ENCODE data around the gene SERPINH1. TPM values are rescaled to one million over a fixed set of nuclear protein-coding genes. Genes with fewer than 3 reads are reported as not detected.

Gene SERPINH1
- polyA plus RNA-seq, 1 donor from 2014 or later: 1.8 TPM

DNA sequence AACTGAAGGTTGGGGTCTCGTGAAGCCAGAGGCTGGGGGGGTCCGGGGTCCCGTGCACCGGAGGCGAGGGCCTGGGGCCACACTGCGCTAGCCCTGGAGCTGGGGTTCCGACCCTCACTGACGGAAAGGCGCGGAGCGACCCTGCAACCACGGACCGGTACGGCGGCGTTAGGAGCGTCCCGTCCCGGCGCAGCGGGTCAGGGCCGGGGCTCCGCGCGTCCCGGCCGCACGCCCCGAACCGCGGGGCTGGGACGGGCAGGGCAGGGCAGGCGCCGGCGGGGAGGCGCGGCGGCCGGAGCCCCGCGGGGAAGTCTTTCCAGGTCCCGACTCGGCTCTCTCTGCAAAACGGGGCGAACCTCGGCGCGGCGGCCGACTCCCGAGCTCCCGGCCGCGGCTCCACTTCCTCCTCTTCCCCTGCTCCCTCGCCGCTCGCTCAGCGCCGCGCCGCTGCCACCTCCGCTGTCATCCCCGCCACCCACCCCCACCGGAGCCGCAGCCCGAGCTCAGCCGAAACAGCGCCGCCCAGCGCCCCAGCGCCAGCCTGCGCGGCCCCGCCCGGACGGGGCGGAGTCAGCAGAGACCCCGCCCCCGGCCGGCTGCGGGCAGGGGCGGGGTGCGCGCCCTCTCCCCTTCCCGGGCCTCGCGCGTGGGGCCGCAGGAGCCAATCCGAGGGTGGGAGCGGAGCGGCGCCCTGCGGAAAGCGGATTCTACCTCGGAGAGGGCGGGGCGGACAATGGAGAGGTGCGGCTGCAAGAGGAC lies 36.4 kb upstream of the SERPINH1 start, which contains the start of gene GDPD5:
Gene GDPD5 (minus strand): TSS at position 509 of the 759 bp plus-strand sequence. CDS start 48,206 bp downstream, outside the sequence.
- H3K4me3 Mint-ChIP-seq: peak within 1 kb of the TSS; percentile 85 to 98 (median 94)
- H3K4me1 Mint-ChIP-seq: peaks cover 17 to 38% (median 29%) of the 10 kb centered on the region in 3 donors
- H3K36me3 Mint-ChIP-seq: no peaks in the 10 kb centered on the region
- peaks cover 4% of the 10 kb centered on the region for H3K27me3 Mint-ChIP-seq
- no peaks in the 10 kb centered on the region for H3K9me3 Mint-ChIP-seq
- peak within 1 kb of the TSS in 2 of 3 donors; percentile 71 to 77 for H3K27ac Mint-ChIP-seq

DNA sequence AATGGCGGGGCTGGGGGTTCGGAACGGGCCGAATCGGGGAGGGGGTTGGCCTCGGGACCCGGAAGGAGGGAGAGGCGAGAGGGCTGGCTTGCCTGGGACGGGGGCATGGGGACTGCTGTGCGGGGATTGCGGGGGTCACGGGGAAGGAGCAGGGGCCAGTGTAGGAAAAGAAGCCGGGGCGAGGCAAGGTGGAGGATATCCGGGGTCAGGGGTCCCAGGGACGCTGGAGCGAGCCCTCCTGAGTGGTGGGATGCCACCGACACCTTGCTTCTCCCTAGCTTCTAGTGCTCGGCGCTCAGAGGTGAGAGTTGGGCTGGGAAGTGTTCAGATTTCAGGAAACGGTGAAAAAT lies 35.9 kb upstream of the SERPINH1 start:
- peaks cover 4% of the 10 kb centered on the region for H3K27me3 Mint-ChIP-seq
- H3K4me1 Mint-ChIP-seq: peaks cover 17 to 34% (median 29%) of the 10 kb centered on the region in 3 donors
- peak overlapping the region; percentile 74 to 93 (median 84) for H3K4me3 Mint-ChIP-seq
- H3K9me3 Mint-ChIP-seq: no peaks in the 10 kb centered on the region
- H3K36me3 Mint-ChIP-seq: no peaks in the 10 kb centered on the region
- H3K27ac Mint-ChIP-seq: no peak overlapping the region

DNA sequence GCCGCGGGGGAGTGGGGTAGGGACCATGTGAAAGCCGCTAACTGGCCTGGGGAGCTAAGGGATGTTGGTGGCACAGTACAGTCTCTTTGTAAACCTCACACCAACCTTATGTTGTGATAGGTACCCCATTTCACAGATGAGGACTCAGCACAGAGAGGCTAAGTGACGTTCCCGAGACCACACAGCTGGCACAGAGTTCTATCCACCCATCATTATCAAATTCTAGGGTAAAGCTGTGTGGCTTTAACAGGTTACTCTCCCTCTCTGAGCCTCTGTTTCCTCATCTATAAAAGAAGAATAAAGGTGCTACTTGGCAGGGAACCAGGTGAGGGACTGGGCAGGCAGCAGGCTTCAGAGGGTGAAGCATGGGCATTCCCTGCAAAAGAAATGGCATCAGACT lies 34.9 kb upstream of the SERPINH1 start:
- peaks cover 19 to 34% (median 29%) of the 10 kb centered on the region in 3 donors for H3K4me1 Mint-ChIP-seq

DNA sequence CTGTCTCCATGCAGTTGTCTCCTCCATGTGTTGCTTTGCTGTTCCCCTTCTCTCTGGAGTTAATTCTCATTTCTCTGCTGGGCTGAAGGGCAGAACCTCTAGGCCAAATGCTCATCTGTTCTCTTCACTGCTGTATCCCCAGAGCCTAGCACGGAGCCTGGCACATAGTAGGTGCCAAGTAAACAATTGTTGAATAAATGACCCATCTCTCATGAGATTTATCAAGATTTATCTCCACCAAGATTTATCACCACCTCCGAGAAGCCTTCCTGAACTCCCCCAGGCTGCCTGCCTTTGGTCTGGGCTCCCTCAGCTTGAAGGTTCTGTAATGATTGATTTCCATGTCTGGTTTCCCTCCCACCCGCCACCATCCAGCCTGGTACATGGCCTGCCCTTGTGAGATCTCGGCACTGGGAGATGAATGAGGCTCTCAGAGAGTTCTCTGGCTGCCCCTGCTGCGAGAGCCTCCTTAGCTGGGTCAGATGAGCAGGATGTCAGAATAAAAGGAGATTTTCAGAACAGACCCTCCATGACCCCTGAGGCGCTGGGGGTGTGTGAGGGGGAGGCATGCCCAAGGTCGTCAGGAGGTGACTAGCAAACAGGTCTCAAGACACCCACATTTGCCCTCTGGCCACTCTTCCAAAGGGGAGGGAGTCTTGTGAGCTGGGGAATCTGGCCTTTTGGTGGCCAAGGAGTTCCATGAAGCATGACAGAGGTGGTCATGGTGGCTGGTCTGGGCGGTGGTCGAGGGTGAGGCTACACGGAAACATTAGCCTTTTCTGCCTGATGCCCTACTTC lies 33.9 kb upstream of the SERPINH1 start:
- Mint-ChIP-seq H3K9me3 (no peaks in the 10 kb centered on the region), H3K36me3 (no peaks in the 10 kb centered on the region), H3K27me3 (peaks cover 7% of the 10 kb centered on the region), H3K4me1 (peaks cover 20 to 31% (median 29%) of the 10 kb centered on the region in 3 donors), H3K4me3 (peak overlapping the region; percentile 16 to 74 (median 68)), H3K27ac (peak overlapping the region in 1 of 3 donors; percentile 7)

More for the DNA sequence above, 34.9 kb upstream of the SERPINH1 start:
- Mint-ChIP-seq H3K36me3 (no peaks in the 10 kb centered on the region), H3K27ac (peak overlapping the region in 1 of 3 donors; percentile 18), H3K4me3 (peak overlapping the region; percentile 74 to 86 (median 79)), H3K27me3 (peaks cover 4% of the 10 kb centered on the region), H3K9me3 (no peaks in the 10 kb centered on the region)

DNA sequence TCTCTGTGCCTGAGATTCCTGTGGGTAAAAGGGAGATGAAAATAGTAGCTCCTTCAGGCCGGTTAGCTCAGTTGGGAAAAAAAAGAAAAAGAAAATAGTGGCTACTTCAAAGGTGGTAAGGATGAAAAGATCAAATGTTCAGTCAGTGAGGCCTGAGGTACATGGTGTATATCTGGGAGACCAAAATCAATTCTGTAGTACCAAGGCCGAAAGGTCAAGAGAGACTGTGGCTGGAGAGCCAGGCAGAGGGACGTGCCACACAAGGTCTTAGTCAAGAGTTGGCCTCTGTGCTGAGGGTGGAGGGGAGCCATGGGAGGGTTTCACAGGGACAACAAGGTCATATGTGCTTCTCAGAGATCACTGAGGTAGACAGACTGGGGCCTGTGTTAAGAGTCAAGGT lies 31.5 kb upstream of the SERPINH1 start:
- peaks cover 5 to 19% (median 18%) of the 10 kb centered on the region in 3 donors for H3K4me1 Mint-ChIP-seq
- no peaks in the 10 kb centered on the region for H3K36me3 Mint-ChIP-seq

DNA sequence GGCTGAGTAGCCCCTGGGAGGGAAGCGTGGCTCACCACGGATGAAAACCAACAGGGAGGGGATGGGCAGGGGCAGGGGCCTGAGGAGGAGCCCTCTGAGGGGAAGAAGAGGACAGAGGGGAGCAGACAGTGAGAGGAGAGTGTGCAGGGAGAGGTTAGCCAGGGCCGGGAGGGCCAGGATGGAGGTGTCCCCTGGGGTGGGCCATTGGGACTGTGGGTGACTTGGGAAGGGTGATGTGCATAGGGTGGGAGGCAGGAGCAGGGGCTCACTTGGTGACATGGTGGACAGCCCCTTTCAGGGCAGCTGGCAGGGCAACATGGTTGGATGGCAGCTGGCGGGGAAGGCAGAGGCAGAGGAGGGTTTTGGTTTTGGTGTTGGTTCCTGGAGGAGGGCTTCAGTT lies 30.7 kb upstream of the SERPINH1 start:
- no peak overlapping the region for H3K4me3 Mint-ChIP-seq
- no peaks in the 10 kb centered on the region for H3K9me3 Mint-ChIP-seq
- H3K27ac Mint-ChIP-seq: peak overlapping the region in 1 of 3 donors; percentile 60
- H3K27me3 Mint-ChIP-seq: peaks cover 6% of the 10 kb centered on the region
- H3K36me3 Mint-ChIP-seq: no peaks in the 10 kb centered on the region
- H3K4me1 Mint-ChIP-seq: peaks cover 5 to 19% (median 16%) of the 10 kb centered on the region in 3 donors

More for the DNA sequence above, 31.5 kb upstream of the SERPINH1 start:
- Mint-ChIP-seq H3K9me3 (no peaks in the 10 kb centered on the region), H3K27ac (peak overlapping the region in 1 of 3 donors; percentile 26), H3K4me3 (peak overlapping the region in 2 of 4 donors; percentile 44 to 53), H3K27me3 (peaks cover 5% of the 10 kb centered on the region)

DNA sequence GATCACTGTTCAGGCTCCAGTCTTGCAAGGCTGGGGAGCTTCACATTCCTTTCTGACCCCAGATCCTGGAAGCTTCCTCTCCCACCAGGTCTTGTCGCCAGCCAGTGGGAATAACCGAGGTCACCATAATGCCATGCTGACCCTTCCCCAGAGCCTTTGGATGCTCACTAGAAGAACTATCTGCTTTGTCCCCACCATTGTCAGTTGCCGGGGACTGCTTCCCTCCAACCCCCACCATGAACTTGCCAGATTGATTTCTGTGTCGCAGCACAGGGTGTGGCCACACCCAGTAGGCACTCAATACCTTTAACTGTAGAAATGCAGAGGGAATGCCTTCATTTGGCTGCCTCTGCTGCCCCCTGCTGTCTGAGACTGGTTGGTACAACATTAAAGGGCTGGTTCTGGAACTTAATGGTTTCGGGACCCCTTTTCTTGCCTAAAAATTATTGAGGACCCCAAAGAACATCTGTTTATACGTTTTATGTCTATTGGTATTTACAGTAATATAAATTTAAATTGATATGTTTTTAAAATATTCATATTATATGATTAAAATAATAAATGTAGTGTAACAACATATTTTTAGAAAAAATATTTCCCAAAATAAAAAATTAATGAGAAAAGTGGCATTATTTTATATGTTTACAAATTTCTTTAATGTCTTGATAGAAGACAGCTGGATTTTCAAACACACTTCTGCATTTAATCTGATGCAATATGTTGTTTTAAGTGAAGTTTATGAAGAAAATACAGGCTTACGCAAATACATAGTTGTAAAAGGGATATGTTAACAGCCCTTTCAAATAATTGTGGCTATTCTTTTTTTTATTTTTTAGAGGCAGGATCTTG lies 29.6 kb upstream of the SERPINH1 start:
- peaks cover 4% of the 10 kb centered on the region for H3K36me3 Mint-ChIP-seq
- H3K4me3 Mint-ChIP-seq: peak overlapping the region in 3 of 4 donors; percentile 18 to 72 (median 25)
- H3K4me1 Mint-ChIP-seq: peaks cover 13 to 23% (median 20%) of the 10 kb centered on the region in 3 donors
- no peak overlapping the region for H3K27ac Mint-ChIP-seq
- peaks cover 12% of the 10 kb centered on the region for H3K27me3 Mint-ChIP-seq
- H3K9me3 Mint-ChIP-seq: no peaks in the 10 kb centered on the region

DNA sequence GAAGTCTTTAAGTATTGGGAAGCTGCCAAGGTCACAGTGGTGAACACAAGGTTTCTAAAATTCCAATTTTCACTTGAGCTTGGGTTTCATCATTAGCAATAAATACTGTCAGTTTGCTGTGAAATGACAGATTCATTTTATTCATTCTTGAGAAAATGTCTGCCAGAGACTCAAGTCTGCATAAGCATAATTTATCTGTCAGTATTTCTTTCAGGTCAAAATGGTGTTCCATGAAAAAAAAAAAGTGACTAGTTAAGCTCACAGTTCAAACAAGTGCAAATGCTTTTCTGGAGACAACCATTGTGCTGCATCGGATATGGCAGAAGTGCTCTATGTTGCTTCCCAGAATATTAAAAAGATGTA lies 28.2 kb upstream of the SERPINH1 start:
- no peaks in the 10 kb centered on the region for H3K9me3 Mint-ChIP-seq
- no peak overlapping the region for H3K27ac Mint-ChIP-seq
- peaks cover 16% of the 10 kb centered on the region for H3K27me3 Mint-ChIP-seq
- no peak overlapping the region for H3K4me3 Mint-ChIP-seq
- peaks cover 4% of the 10 kb centered on the region for H3K36me3 Mint-ChIP-seq
- peaks cover 17 to 32% (median 30%) of the 10 kb centered on the region in 3 donors for H3K4me1 Mint-ChIP-seq

DNA sequence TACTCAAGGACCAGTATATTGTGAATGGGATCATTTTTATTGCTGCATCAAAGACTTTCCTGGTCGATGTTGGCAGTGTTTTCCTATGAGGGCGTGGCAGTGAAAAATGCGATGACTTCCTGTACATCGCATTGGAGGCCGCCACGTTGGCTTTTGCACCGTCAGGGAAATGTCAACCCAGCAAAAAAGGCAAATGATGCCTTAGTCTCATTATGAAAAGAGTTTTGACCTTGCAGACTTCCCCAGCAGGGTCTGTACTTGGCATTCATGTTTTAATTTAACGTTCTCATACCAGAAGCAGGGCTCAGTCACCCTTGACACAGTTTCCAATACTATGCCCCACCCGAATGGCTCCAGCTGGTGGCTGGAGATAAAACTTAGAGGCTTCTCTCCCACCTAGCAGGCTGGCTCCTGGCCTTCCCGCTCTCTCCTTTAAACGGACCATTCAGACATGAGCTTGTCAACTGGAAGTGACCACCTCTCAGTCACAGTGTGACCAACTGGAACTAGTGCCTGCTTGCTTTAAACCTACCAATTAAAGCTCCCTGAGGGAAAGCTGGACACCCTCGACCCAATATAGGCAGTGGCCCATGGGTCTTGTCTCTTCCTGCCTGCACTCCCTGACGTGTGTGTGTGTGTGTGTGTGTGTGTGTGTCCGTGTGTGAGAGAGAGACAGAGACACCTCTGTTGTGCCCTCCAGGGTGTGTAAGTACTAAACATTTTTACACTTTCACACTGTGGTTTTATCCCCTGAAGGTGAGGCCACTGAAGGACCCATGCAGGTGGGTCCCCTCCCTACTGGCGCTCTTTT lies 27.6 kb upstream of the SERPINH1 start:
- peak overlapping the region in 1 of 4 donors; percentile 4 for H3K4me3 Mint-ChIP-seq
- peaks cover 4% of the 10 kb centered on the region for H3K36me3 Mint-ChIP-seq
- peaks cover 17 to 32% (median 27%) of the 10 kb centered on the region in 3 donors for H3K4me1 Mint-ChIP-seq
- H3K27me3 Mint-ChIP-seq: peaks cover 16% of the 10 kb centered on the region
- H3K27ac Mint-ChIP-seq: no peak overlapping the region
- no peaks in the 10 kb centered on the region for H3K9me3 Mint-ChIP-seq

DNA sequence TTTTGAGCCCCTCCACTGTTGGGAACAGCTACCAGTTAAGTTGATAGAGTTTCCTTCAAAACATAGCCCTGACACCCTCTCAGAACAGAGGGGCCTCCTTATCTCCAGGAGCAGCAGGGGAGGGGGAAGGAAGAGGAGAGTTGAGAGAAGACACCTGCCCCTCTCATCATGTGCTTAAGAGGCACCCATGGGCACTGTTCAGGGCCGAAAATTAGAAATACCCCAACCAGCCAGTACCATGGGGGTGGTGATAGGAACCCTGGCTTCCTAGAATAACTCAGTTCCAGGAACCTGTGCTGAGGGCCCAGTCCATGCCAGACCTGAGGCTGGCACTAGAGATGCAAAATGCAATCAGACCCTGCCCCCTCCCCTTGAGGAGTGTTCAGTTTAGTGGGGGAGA lies 27.0 kb upstream of the SERPINH1 start:
- Mint-ChIP-seq H3K4me3 (peak overlapping the region in 1 of 4 donors; percentile 73), H3K4me1 (peaks cover 17 to 32% (median 27%) of the 10 kb centered on the region in 3 donors), H3K27me3 (peaks cover 18% of the 10 kb centered on the region)

DNA sequence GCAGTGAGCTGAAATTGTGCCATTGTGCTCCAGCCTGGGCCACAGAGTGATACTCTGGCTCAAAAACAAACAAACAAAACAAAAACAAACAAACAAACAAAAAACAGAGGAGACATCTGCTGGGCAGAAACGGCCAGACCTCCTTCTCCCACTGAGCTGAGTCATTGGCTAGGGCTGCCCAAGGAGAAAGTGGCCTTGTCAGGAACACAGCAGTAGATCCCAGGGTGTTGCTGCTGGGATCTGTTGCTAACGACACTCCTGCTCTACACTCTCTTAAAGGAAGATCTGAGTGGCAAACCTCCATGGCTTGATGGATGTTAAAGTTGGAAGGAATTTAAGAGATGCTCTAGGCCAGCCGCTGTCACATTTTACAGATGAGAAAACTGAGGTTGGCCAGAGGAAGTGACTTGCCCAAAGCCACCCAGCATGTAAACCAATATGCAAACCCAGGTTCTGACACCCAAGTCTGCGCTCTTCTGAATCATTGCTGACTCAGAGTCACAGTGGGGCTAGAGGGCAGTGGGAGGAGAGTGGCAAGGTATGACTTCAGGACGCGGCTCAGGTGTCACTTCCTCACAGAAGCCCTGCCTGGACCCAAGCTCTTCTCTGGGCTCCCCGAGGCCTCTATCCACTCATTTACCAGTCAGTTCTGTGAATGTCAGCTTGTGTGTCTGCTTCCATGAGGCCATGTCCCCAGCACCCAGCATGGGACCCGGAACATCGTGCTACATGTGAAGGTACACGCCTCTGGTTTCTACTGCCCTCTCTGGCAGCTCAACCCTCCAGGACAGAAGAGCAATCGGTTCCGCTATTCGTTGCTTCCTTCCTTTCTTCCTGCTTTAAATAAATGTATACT lies 25.0 kb upstream of the SERPINH1 start:
- Mint-ChIP-seq H3K36me3 (peaks cover 6% of the 10 kb centered on the region), H3K9me3 (no peaks in the 10 kb centered on the region), H3K4me3 (peak overlapping the region; percentile 21 to 88 (median 60)), H3K27ac (peak overlapping the region; percentile 20 to 78 (median 69)), H3K4me1 (peaks cover 17 to 31% (median 24%) of the 10 kb centered on the region in 3 donors), H3K27me3 (peaks cover 18% of the 10 kb centered on the region)

More for the DNA sequence above, 27.0 kb upstream of the SERPINH1 start:
- Mint-ChIP-seq H3K9me3 (no peaks in the 10 kb centered on the region), H3K36me3 (peaks cover 5% of the 10 kb centered on the region), H3K27ac (no peak overlapping the region)

DNA sequence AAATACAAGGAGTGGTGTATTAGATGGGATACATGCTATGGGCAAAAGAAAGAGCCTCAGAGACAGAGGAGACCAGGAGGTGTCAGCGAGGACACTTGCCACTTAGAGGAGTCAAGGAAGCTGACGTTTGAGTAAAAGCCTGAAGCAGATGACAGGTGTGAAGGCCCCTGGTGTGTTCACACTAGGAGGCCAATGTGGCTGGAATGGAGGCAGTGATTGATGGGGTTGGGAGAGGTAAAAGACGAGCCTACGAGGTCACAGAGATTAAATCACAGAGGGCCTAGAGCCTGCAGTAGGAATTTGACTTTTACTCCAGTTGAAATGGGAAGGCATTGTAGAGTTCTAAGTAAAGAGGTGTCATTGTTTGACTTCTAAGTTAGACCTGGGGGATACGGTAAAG lies 24.3 kb upstream of the SERPINH1 start:
- peak overlapping the region; percentile 20 to 78 (median 69) for H3K27ac Mint-ChIP-seq
- H3K27me3 Mint-ChIP-seq: peaks cover 13% of the 10 kb centered on the region
- no peaks in the 10 kb centered on the region for H3K9me3 Mint-ChIP-seq
- H3K36me3 Mint-ChIP-seq: peaks cover 6% of the 10 kb centered on the region
- H3K4me3 Mint-ChIP-seq: peak overlapping the region; percentile 21 to 88 (median 60)
- peaks cover 12 to 26% (median 19%) of the 10 kb centered on the region in 3 donors for H3K4me1 Mint-ChIP-seq
